ENCODE measurements around the gene TSHZ2.

The TSHZ2 gene

DNA sequence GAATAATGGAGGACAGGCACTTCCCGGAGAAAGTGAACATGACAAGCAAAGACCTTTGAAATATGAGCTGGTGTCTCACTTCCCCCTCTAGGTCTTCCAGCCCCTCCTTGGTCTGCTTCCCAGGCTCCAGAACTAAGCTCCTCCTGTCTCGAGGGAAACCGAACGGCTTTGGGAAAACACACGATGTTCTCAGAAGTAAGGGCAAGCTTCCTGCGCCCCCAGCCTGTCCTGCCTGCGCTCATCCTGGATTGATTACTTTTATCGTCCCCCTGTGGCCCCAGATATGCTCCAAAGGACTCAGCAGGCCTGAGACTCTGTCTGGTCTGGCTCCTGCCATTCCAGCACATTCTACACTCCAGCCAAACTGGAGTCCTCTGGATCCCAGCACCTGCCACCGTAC is 538.1 kb downstream of the TSHZ2 start:
- Histone ChIP-seq H3K4me3 (replicated peaks; ENCODE audit: low read depth, low read length) (no peak overlapping the region), H3K27me3 (replicated peaks; ENCODE audit: control insufficient read depth, insufficient read depth, low read length) (no peaks in the 10 kb centered on the region; the same call in 1 of the 2 replicates), H3K36me3 (ENCODE audit: control insufficient read depth, insufficient read depth, low read length) (no peaks in the 10 kb centered on the region)
- TF ChIP-seq CTCF (IDR thresholded peaks at IDR 0.05; ENCODE audit: insufficient read depth, low read length, poor library complexity, severe bottlenecking), result no peak
- DNase-seq (ENCODE audit: extremely low read depth, insufficient read length), result no peak

GRCh38 chr20:53510704-53511103 is 538.5 kb downstream of the TSHZ2 start:
- no peaks in the 10 kb centered on the region for H3K36me3 ChIP-seq (ENCODE audit: control insufficient read depth, insufficient read depth, low read length)
- no peak overlapping the region for H3K4me3 ChIP-seq (replicated peaks; ENCODE audit: low read depth, low read length)
- DNase-seq (ENCODE audit: extremely low read depth, insufficient read length), result no peak
- no peak for TF ChIP-seq CTCF (IDR thresholded peaks at IDR 0.05; ENCODE audit: insufficient read depth, low read length, poor library complexity, severe bottlenecking)
- no peaks in the 10 kb centered on the region; the same call in 1 of the 2 replicates for H3K27me3 ChIP-seq (replicated peaks; ENCODE audit: control insufficient read depth, insufficient read depth, low read length)

GRCh38 chr20:53512076-53512475 is 539.9 kb downstream of the TSHZ2 start:
- Histone ChIP-seq H3K4me3 (replicated peaks; ENCODE audit: low read depth, low read length) (no peak overlapping the region), H3K27me3 (replicated peaks; ENCODE audit: control insufficient read depth, insufficient read depth, low read length) (no peaks in the 10 kb centered on the region; the same call in 1 of the 2 replicates), H3K36me3 (ENCODE audit: control insufficient read depth, insufficient read depth, low read length) (no peaks in the 10 kb centered on the region)
- TF ChIP-seq CTCF (IDR thresholded peaks at IDR 0.05; ENCODE audit: insufficient read depth, low read length, poor library complexity, severe bottlenecking), result no peak
- no peak for DNase-seq (ENCODE audit: extremely low read depth, insufficient read length)

GRCh38 chr20:53513168-53513488 is 541.0 kb downstream of the TSHZ2 start:
- no peaks in the 10 kb centered on the region for H3K36me3 ChIP-seq (ENCODE audit: control insufficient read depth, insufficient read depth, low read length)
- H3K27me3 ChIP-seq (replicated peaks; ENCODE audit: control insufficient read depth, insufficient read depth, low read length), result no peaks in the 10 kb centered on the region; the same call in 1 of the 2 replicates
- no peak for TF ChIP-seq CTCF (IDR thresholded peaks at IDR 0.05; ENCODE audit: insufficient read depth, low read length, poor library complexity, severe bottlenecking)
- H3K4me3 ChIP-seq (replicated peaks; ENCODE audit: low read depth, low read length), result no peak overlapping the region
- no peak for DNase-seq (ENCODE audit: extremely low read depth, insufficient read length)

- Histone ChIP-seq H3K36me3 (ENCODE audit: control insufficient read depth, insufficient read depth, low read length) (no peaks in the 10 kb centered on the region), H3K4me3 (replicated peaks; ENCODE audit: low read depth, low read length) (no peak overlapping the region), H3K27me3 (replicated peaks; ENCODE audit: control insufficient read depth, insufficient read depth, low read length) (no peaks in the 10 kb centered on the region; the same call in 1 of the 2 replicates)
- no peak for TF ChIP-seq CTCF (IDR thresholded peaks at IDR 0.05; ENCODE audit: insufficient read depth, low read length, poor library complexity, severe bottlenecking)
- no peak for DNase-seq (ENCODE audit: extremely low read depth, insufficient read length)
Observed at GRCh38 chr20:53513489-53514298, 541.5 kb downstream of the TSHZ2 start.
